D341Med (cell line): Measurements from ENCODE around the gene UBE2L3.
A peak's percentile ranks its signal among the peaks of the same experiment; 100 is the strongest.
"Not testable (repeated sequence)": the region's sequence is repeated elsewhere in the genome, so short reads cannot be mapped to it uniquely, and the experiment has no call there.

Experiments used
- DNase-seq: peaks from one replicate; pipeline ENCODE4 v3.0.0; 2012; ENCODE audit warnings: low spot score

The UBE2L3 gene

GRCh38 chr22:21571679-21572078 lies 4.2 kb downstream of the UBE2L3 start:
- DNase-seq: no peak

- no peak for DNase-seq
Observed at GRCh38 chr22:21573293-21573734, 5.8 kb downstream of the UBE2L3 start.

GRCh38 chr22:21573750-21574494 lies 6.4 kb downstream of the UBE2L3 start:
- peak; percentile 6 for DNase-seq

- DNase-seq: no peak
Observed at GRCh38 chr22:21579474-21579851, 11.9 kb downstream of the UBE2L3 start.

- not testable (repeated sequence) for DNase-seq
Observed at GRCh38 chr22:21580623-21581007, 13.1 kb downstream of the UBE2L3 start.

GRCh38 chr22:21581009-21581713 lies 13.6 kb downstream of the UBE2L3 start:
- not testable (repeated sequence) for DNase-seq

GRCh38 chr22:21582801-21583740 lies 15.6 kb downstream of the UBE2L3 start:
- DNase-seq: peak; percentile 38

GRCh38 chr22:21585389-21585788 lies 17.9 kb downstream of the UBE2L3 start:
- DNase-seq: peak; percentile 9

- peak; percentile 14 for DNase-seq
Observed at GRCh38 chr22:21587803-21588611, 20.5 kb downstream of the UBE2L3 start.

- peak; percentile 10 for DNase-seq
Observed at GRCh38 chr22:21589396-21589795, 21.9 kb downstream of the UBE2L3 start.

- DNase-seq: peak; percentile 20
Observed at GRCh38 chr22:21590809-21591641, 23.5 kb downstream of the UBE2L3 start.

GRCh38 chr22:21591695-21592094 lies 24.2 kb downstream of the UBE2L3 start:
- DNase-seq: no peak

GRCh38 chr22:21592422-21592821 lies 24.9 kb downstream of the UBE2L3 start:
- DNase-seq: no peak

GRCh38 chr22:21593406-21594232 lies 26.1 kb downstream of the UBE2L3 start:
- DNase-seq: no peak

GRCh38 chr22:21594865-21595452 lies 27.4 kb downstream of the UBE2L3 start:
- no peak for DNase-seq

- not testable (repeated sequence) for DNase-seq
Observed at GRCh38 chr22:21596356-21597135, 29.0 kb downstream of the UBE2L3 start.

- no peak for DNase-seq
Observed at GRCh38 chr22:21598302-21598701, 30.8 kb downstream of the UBE2L3 start.
